ENCODE data around the gene ZNF512B.
A peak's percentile ranks its signal among the peaks of the same experiment; 100 is the strongest.

ZNF512B gene

GRCh38 chr20:63913768-63914167 lies 56.0 kb downstream of the ZNF512B start:
- Histone ChIP-seq H3K36me3 (ENCODE audit: control insufficient read depth in 2 of 2, insufficient read depth in 1 of 2, low read length in 2 of 2) (peaks cover 0 to 10% of the 10 kb centered on the region in 2 experiments; a peak in 2 of 3 replicates), H3K9me3 (ENCODE audit: control insufficient read depth, insufficient read depth, low read depth, low read length) (no peaks in the 10 kb centered on the region), H3K4me3 (ENCODE audit: low read depth, low read length) (no peak overlapping the region), H3K27ac (ENCODE audit: extremely low read depth, low read depth, low read length) (no peak overlapping the region), H3K4me1 (ENCODE audit: control insufficient read depth, insufficient read depth, low read length) (peaks cover 2% of the 10 kb centered on the region; the same call in 1 of the 2 replicates)
- POLR2A ChIA-PET, result no interaction called here
- CTCF ChIA-PET, result interaction anchor here (0.7 kb wide), 1 partner anchor 144 kb away, joined by 3 read pairs; no protein-coding TSS in a partner anchor
- no peak for TF ChIP-seq ZNF112 (tag by site-specific recombination; IDR thresholded peaks at IDR 0.05)
- TF ChIP-seq MZF1 (tag by site-specific recombination; IDR thresholded peaks at IDR 0.05; ENCODE audit: borderline replicate concordance), result no peak
- no peak for TF ChIP-seq ZNF629 (tag by site-specific recombination; IDR thresholded peaks at IDR 0.05)
- TF ChIP-seq ZNF747 (tag by site-specific recombination; IDR thresholded peaks at IDR 0.05), result no peak
- TF ChIP-seq ZNF121 (tag by site-specific recombination; IDR thresholded peaks at IDR 0.05), result no peak
- no peak for TF ChIP-seq CTCF (tag by site-specific recombination; IDR thresholded peaks at IDR 0.05)
- no peak for TF ChIP-seq ZNF239 (tag by site-specific recombination; IDR thresholded peaks at IDR 0.05)
- TF ChIP-seq ZBTB20 (tag by site-specific recombination; IDR thresholded peaks at IDR 0.05), result no peak
- TF ChIP-seq ZNF214 (tag by site-specific recombination; IDR thresholded peaks at IDR 0.05; ENCODE audit: borderline replicate concordance), result no peak
- no peak for TF ChIP-seq ZNF626 (tag by site-specific recombination; IDR thresholded peaks at IDR 0.05)
- no peak for TF ChIP-seq ZBTB8A (tag by site-specific recombination; IDR thresholded peaks at IDR 0.05)
- no peak for TF ChIP-seq ZNF24 (tag by site-specific recombination; IDR thresholded peaks at IDR 0.05)
- TF ChIP-seq ZNF416 (tag by site-specific recombination; IDR thresholded peaks at IDR 0.05), result no peak
- TF ChIP-seq ZNF26 (tag by site-specific recombination; IDR thresholded peaks at IDR 0.05), result no peak
- TF ChIP-seq GLI4 (tag by site-specific recombination; IDR thresholded peaks at IDR 0.05), result no peak
- no peak for TF ChIP-seq ZNF677 (tag by site-specific recombination; IDR thresholded peaks at IDR 0.05)

GRCh38 chr20:63911176-63911575 lies 58.6 kb downstream of the ZNF512B start:
- Histone ChIP-seq H3K4me3 (ENCODE audit: low read depth, low read length) (no peak overlapping the region), H3K36me3 (ENCODE audit: control insufficient read depth in 2 of 2, insufficient read depth in 1 of 2, low read length in 2 of 2) (peaks cover 0 to 7% of the 10 kb centered on the region in 2 experiments; a peak in 2 of 3 replicates), H3K4me1 (ENCODE audit: control insufficient read depth, insufficient read depth, low read length) (peaks cover 2% of the 10 kb centered on the region; the same call in 1 of the 2 replicates), H3K27ac (ENCODE audit: extremely low read depth, low read depth, low read length) (no peak overlapping the region), H3K9me3 (ENCODE audit: control insufficient read depth, insufficient read depth, low read depth, low read length) (no peaks in the 10 kb centered on the region)
- ChIA-PET CTCF (interaction anchor here (3.0 kb wide), 1 partner anchor 63 kb away, joined by 16 read pairs; no protein-coding TSS in a partner anchor), POLR2A (no interaction called here)
- 0 out of 2 replicates have a peak, but pooled peaks have one; percentile 39 for TF ChIP-seq SCRT2 (tag by site-specific recombination; IDR thresholded peaks at IDR 0.05)
- TF ChIP-seq ZNF670 (tag by site-specific recombination; IDR thresholded peaks at IDR 0.05; ENCODE audit: low read depth), result no peak

GRCh38 chr20:63908008-63908682 lies 61.6 kb downstream of the ZNF512B start:
- POLR2A ChIA-PET, result interaction anchor here (1.1 kb wide), 1 partner anchor 50 kb away, joined by 3 read pairs; no protein-coding TSS in a partner anchor
- H3K4me1 ChIP-seq (ENCODE audit: control insufficient read depth, insufficient read depth, low read length), result peaks cover 2% of the 10 kb centered on the region; the same call in 1 of the 2 replicates
- H3K36me3 ChIP-seq (ENCODE audit: control insufficient read depth in 2 of 2, insufficient read depth in 1 of 2, low read length in 2 of 2), result peaks cover 0 to 7% of the 10 kb centered on the region in 2 experiments; a peak in 2 of 3 replicates
- no peak overlapping the region for H3K27ac ChIP-seq (ENCODE audit: extremely low read depth, low read depth, low read length)
- CTCF ChIA-PET, result interaction anchor here (0.6 to 3.0 kb wide), 5 partner anchors 12 to 79 kb away, joined by 4 to 16 read pairs (median 8); no protein-coding TSS in a partner anchor
- no peak overlapping the region for H3K4me3 ChIP-seq (ENCODE audit: low read depth, low read length)
- no peaks in the 10 kb centered on the region for H3K9me3 ChIP-seq (ENCODE audit: control insufficient read depth, insufficient read depth, low read depth, low read length)
- TF ChIP-seq ZNF10 (tag by site-specific recombination; IDR thresholded peaks at IDR 0.05) (no peak), ZNF473 (tag by site-specific recombination; IDR thresholded peaks at IDR 0.05) (no peak), IKZF3 (tag by site-specific recombination; IDR thresholded peaks at IDR 0.05) (no peak), ZNF248 (tag by site-specific recombination; IDR thresholded peaks at IDR 0.05) (no peak), ZNF747 (tag by site-specific recombination; IDR thresholded peaks at IDR 0.05) (no peak), MEIS1 (CRISPR knock-in tag; IDR thresholded peaks at IDR 0.05; ENCODE audit: borderline replicate concordance) (no peak), MYNN (tag by site-specific recombination; IDR thresholded peaks at IDR 0.05; ENCODE audit: borderline replicate concordance) (no peak), YY2 (tag by site-specific recombination; IDR thresholded peaks at IDR 0.05) (no peak), ZNF292 (tag by site-specific recombination; IDR thresholded peaks at IDR 0.05; ENCODE audit: borderline replicate concordance, low read depth) (no peak), ZNF701 (tag by site-specific recombination; IDR thresholded peaks at IDR 0.05) (no peak), ZNF23 (tag by site-specific recombination; IDR thresholded peaks at IDR 0.05; ENCODE audit: borderline replicate concordance) (no peak), ZNF19 (tag by site-specific recombination; IDR thresholded peaks at IDR 0.05; ENCODE audit: low read depth) (no peak), ZNF423 (tag by site-specific recombination; IDR thresholded peaks at IDR 0.05) (no peak), ZFP3 (tag by site-specific recombination; IDR thresholded peaks at IDR 0.05; ENCODE audit: low read depth) (no peak)

Measured in HEK293 (cell line).